Mucosa of gallbladder (tissue), 1 donor: Measurements from ENCODE around the gene EEF1AKMT3. TPM values are rescaled to one million over a fixed set of nuclear protein-coding genes. Genes with fewer than 3 reads are reported as not detected.
"Not testable (repeated sequence)": the region's sequence is repeated elsewhere in the genome, so short reads cannot be mapped to it uniquely, and the experiment has no call there.

Experiments
- DNase-seq: peaks from one replicate; pipeline ENCODE4 v3.0.0-alpha.2; 2020; ENCODE audit warnings: low spot score
- total RNA-seq: library from RNA; stranded (reverse); gene quantifications from one replicate; pipeline ENCODE4 v1.2.1, GENCODE V29; 2021
- donor health status: DM: no; HTN: no; CAD: no.

Gene EEF1AKMT3
- total RNA-seq, 1 donor from 2014 or later, result 7.0 TPM

GRCh38 chr12:57816001-57816854, 43.8 kb downstream of the EEF1AKMT3 start:
- DNase-seq, result no peak

- no peak for DNase-seq
Observed at GRCh38 chr12:57816855-57817151, 44.4 kb downstream of the EEF1AKMT3 start.

GRCh38 chr12:57817261-57817989, 45.0 kb downstream of the EEF1AKMT3 start:
- no peak for DNase-seq

GRCh38 chr12:57817990-57818331, 45.5 kb downstream of the EEF1AKMT3 start:
- not testable (repeated sequence) for DNase-seq

GRCh38 chr12:57820119-57820518, 47.7 kb downstream of the EEF1AKMT3 start:
- not testable (repeated sequence) for DNase-seq

GRCh38 chr12:57821015-57821414, 48.6 kb downstream of the EEF1AKMT3 start:
- not testable (repeated sequence) for DNase-seq

- no peak for DNase-seq
Observed at GRCh38 chr12:57821474-57822214, 49.2 kb downstream of the EEF1AKMT3 start.

GRCh38 chr12:57822392-57823130, 50.1 kb downstream of the EEF1AKMT3 start:
- DNase-seq, result no peak

GRCh38 chr12:57823131-57823907, 50.9 kb downstream of the EEF1AKMT3 start:
- no peak for DNase-seq

- DNase-seq, result no peak
Observed at GRCh38 chr12:57823908-57824640, 51.7 kb downstream of the EEF1AKMT3 start.

- DNase-seq, result no peak
Observed at GRCh38 chr12:57825451-57825850, 53.0 kb downstream of the EEF1AKMT3 start.

- no peak for DNase-seq
Observed at GRCh38 chr12:57826400-57826799, 54.0 kb downstream of the EEF1AKMT3 start.

- DNase-seq, result no peak
Observed at GRCh38 chr12:57826966-57827365, 54.6 kb downstream of the EEF1AKMT3 start.

GRCh38 chr12:57829025-57829777, 56.8 kb downstream of the EEF1AKMT3 start:
- no peak for DNase-seq

- no peak for DNase-seq
Observed at GRCh38 chr12:57830393-57830792, 58.0 kb downstream of the EEF1AKMT3 start.
